ENCODE measurements around the gene GNA14.

GRCh38 chr9:77663754-77664153 is 15.6 kb upstream of the GNA14 start:
- TF ChIP-seq EZH2 (IDR thresholded peaks at IDR 0.05; ENCODE audit: borderline replicate concordance, insufficient read depth, low read length, poor library complexity, severe bottlenecking): no peak
- TF ChIP-seq REST (IDR thresholded peaks at IDR 0.05; ENCODE audit: borderline replicate concordance): no peak
- no peak for TF ChIP-seq TAF1 (IDR thresholded peaks at IDR 0.05; ENCODE audit: low read depth)
- TF ChIP-seq CTCF (IDR thresholded peaks at IDR 0.05; ENCODE audit: poor library complexity, severe bottlenecking): no peak
- no peak for TF ChIP-seq EP300 (conservative IDR thresholded peaks at IDR 0.05; ENCODE audit: poor library complexity, severe bottlenecking)
